ENCODE results near the gene EMC8. TPM values are rescaled to one million over a fixed set of nuclear protein-coding genes. Genes with fewer than 3 reads are reported as not detected.
A peak's percentile ranks its signal among the peaks of the same experiment; 100 is the strongest.

EMC8 gene
- polyA plus RNA-seq, 1 donor (not counting 4 experiments of a cell fraction or from before 2014, with no cell fraction given) = 38.5 TPM

DNA sequence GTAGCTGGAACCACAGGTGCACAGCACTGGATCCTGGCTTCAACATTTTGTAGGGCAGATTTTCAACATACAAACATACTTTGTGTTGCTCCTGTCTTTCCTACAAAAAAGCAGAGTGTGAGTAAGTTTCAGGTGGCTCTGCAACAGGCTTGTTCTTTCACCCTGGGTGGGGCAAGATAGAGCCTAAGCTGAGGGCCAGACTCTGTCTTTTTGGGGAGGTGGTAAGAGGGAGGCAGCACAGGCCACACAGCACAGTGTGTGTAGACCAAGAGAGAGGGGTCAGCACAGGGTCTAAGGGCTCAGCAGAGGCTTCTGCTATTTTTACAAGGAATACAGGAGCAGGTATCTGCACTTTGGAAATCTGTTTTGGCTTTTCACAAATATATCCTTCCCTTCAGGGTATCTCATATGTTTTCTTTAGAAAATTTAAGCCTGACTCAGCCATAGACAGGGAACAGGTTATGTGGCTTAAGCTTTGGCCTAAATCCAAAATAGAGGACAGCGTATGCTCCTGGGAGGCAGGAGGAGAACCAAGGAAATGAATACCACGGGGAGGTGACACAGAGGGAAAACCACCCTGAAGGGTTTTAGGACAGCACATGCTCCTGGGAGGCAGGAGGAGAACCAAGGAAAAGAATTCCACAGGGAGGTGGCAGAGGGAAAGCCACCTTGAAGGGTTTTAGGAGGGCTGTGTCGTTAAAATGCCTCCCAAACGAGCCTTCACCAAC lies 21.6 kb downstream of the EMC8 start:
- H3K27me3 ChIP-seq (ENCODE audit: control insufficient read depth, extremely low read depth, insufficient read depth, low read length) = no peaks in the 10 kb centered on the region
- H3K4me3 ChIP-seq (ENCODE audit: control insufficient read depth in 2 of 3, extremely low read depth in 1 of 3, insufficient read depth in 2 of 3, low read depth in 1 of 3, low read length in 3 of 3) = no peak overlapping the region
- H3K79me2 ChIP-seq (ENCODE audit: control insufficient read depth, insufficient read depth, low read length) = peaks cover 9% of the 10 kb centered on the region
- DNase-seq (ENCODE audit: low read depth, low spot score) = no peak
- TF ChIP-seq, protein P1, sequence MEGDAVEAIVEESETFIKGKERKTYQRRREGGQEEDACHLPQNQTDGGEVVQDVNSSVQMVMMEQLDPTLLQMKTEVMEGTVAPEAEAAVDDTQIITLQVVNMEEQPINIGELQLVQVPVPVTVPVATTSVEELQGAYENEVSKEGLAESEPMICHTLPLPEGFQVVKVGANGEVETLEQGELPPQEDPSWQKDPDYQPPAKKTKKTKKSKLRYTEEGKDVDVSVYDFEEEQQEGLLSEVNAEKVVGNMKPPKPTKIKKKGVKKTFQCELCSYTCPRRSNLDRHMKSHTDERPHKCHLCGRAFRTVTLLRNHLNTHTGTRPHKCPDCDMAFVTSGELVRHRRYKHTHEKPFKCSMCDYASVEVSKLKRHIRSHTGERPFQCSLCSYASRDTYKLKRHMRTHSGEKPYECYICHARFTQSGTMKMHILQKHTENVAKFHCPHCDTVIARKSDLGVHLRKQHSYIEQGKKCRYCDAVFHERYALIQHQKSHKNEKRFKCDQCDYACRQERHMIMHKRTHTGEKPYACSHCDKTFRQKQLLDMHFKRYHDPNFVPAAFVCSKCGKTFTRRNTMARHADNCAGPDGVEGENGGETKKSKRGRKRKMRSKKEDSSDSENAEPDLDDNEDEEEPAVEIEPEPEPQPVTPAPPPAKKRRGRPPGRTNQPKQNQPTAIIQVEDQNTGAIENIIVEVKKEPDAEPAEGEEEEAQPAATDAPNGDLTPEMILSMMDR (optimal IDR thresholded peaks at IDR 0.05 in 1 of 3, IDR thresholded peaks at IDR 0.05 in 1 of 3, conservative IDR thresholded peaks at IDR 0.05 in 1 of 3; ENCODE audit: extremely low read depth in 1 of 3, insufficient read depth in 2 of 3, low read length in 3 of 3) = no peak
- no peak for TF ChIP-seq EZH2 (IDR thresholded peaks at IDR 0.05; ENCODE audit: low read length)
- peak overlapping the region; percentile 64 for H3K27ac ChIP-seq (ENCODE audit: control insufficient read depth, insufficient read depth, low read length)
- no peaks in the 10 kb centered on the region for H3K9me1 ChIP-seq (ENCODE audit: control insufficient read depth, extremely low read depth, insufficient read depth, low read length)
- no peaks in the 10 kb centered on the region for H3K9me3 ChIP-seq (ENCODE audit: control insufficient read depth, low read depth, low read length)
- H4K20me1 ChIP-seq (ENCODE audit: control insufficient read depth, extremely low read depth, insufficient read depth, low read length) = peaks cover 8% of the 10 kb centered on the region
- H3K36me3 ChIP-seq (ENCODE audit: control insufficient read depth in 2 of 2, extremely low read depth in 1 of 2, insufficient read depth in 2 of 2, low read length in 2 of 2) = peaks cover 27 to 30% of the 10 kb centered on the region in 2 experiments
- H3K4me1 ChIP-seq (ENCODE audit: control insufficient read depth, extremely low read depth, insufficient read depth, low read length) = peaks cover 14% of the 10 kb centered on the region
- peak overlapping the region; percentile 41 for H3K4me2 ChIP-seq (ENCODE audit: control insufficient read depth, extremely low read depth, insufficient read depth, low read depth, low read length)
- peak; percentile 81 for FAIRE-seq
- dilution Hi-C loops (cut with MboI; ENCODE audit: extremely low pct_ligation_motif_present, low sequenced_read_pairs) = no loop called here
- peak overlapping the region; percentile 51 for H3K9ac ChIP-seq (ENCODE audit: control insufficient read depth, extremely low read depth, insufficient read depth, low read length)
- no peak overlapping the region for H2AFZ ChIP-seq (ENCODE audit: control insufficient read depth, low read length)

DNA sequence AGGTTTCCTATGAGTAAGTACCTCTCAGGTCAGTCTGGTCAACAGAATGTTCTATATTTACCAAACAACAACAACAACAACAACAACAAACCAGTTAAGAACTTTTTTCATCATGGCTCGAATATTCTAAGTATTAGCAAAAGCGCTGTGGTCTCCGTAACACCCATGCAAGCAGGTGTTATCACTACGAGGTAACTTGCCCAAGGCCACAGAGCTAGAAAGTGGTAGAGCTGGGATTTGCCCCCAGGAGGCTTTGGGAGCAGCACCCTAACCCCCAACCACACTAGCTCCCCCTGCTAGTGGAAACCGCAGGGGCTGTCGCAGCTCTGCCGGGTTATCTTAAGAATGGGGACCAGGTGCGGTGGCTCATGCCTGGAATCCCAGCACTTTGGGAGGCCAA lies 24.5 kb downstream of the EMC8 start:
- H3K4me2 ChIP-seq (ENCODE audit: control insufficient read depth, extremely low read depth, insufficient read depth, low read depth, low read length) = no peak overlapping the region
- H3K4me3 ChIP-seq (ENCODE audit: control insufficient read depth in 2 of 3, extremely low read depth in 1 of 3, insufficient read depth in 2 of 3, low read depth in 1 of 3, low read length in 3 of 3) = no peak overlapping the region
- no peak overlapping the region for H3K9ac ChIP-seq (ENCODE audit: control insufficient read depth, extremely low read depth, insufficient read depth, low read length)
- TF ChIP-seq, protein P1 (optimal IDR thresholded peaks at IDR 0.05 in 1 of 3, IDR thresholded peaks at IDR 0.05 in 1 of 3, conservative IDR thresholded peaks at IDR 0.05 in 1 of 3; ENCODE audit: extremely low read depth in 1 of 3, insufficient read depth in 2 of 3, low read length in 3 of 3) = no peak
- TF ChIP-seq EZH2 (IDR thresholded peaks at IDR 0.05; ENCODE audit: low read length) = no peak
- H3K27me3 ChIP-seq (ENCODE audit: control insufficient read depth, extremely low read depth, insufficient read depth, low read length) = no peaks in the 10 kb centered on the region
- H3K36me3 ChIP-seq (ENCODE audit: control insufficient read depth in 2 of 2, extremely low read depth in 1 of 2, insufficient read depth in 2 of 2, low read length in 2 of 2) = peaks cover 8 to 10% of the 10 kb centered on the region in 2 experiments
- no peaks in the 10 kb centered on the region for H4K20me1 ChIP-seq (ENCODE audit: control insufficient read depth, extremely low read depth, insufficient read depth, low read length)
- no peaks in the 10 kb centered on the region for H3K9me3 ChIP-seq (ENCODE audit: control insufficient read depth, low read depth, low read length)
- H3K79me2 ChIP-seq (ENCODE audit: control insufficient read depth, insufficient read depth, low read length) = no peaks in the 10 kb centered on the region
- dilution Hi-C loops (cut with MboI; ENCODE audit: extremely low pct_ligation_motif_present, low sequenced_read_pairs) = no loop called here
- no peaks in the 10 kb centered on the region for H3K9me1 ChIP-seq (ENCODE audit: control insufficient read depth, extremely low read depth, insufficient read depth, low read length)
- no peak overlapping the region for H3K27ac ChIP-seq (ENCODE audit: control insufficient read depth, insufficient read depth, low read length)
- H3K4me1 ChIP-seq (ENCODE audit: control insufficient read depth, extremely low read depth, insufficient read depth, low read length) = peaks cover 14% of the 10 kb centered on the region
- FAIRE-seq (no peak), DNase-seq (ENCODE audit: low read depth, low spot score) (no peak)
- no peak overlapping the region for H2AFZ ChIP-seq (ENCODE audit: control insufficient read depth, low read length)
